GM12878 (cell line): ENCODE measurements around the gene HHAT. TPM values are rescaled to one million over a fixed set of nuclear protein-coding genes. Genes with fewer than 3 reads are reported as not detected.

ENCODE experiments used
- ATAC-seq: fragments of 200-7000 bp; cut with Tn5 transposase; 3 replicates; pipeline ENCODE4 v1.9.1; 2020; ENCODE audit warnings: mild to moderate bottlenecking, moderate library complexity
- BruUV-seq: library from RNA; stranded (reverse); fragments of 400-500 nt; replicated peaks from 2 replicates; lab custom pipeline; 2021; lab: Mats Ljungman, UMichigan
- CTCF ChIA-PET: fragments of 300-600 bp; sonication (Branson Sonifier 250); formaldehyde crosslinking; extraction: SDS; loops from one replicate; lab custom pipeline; 2021; ENCODE audit warnings: inconsistent platforms; lab: Yijun Ruan, JAX
- POLR2A ChIA-PET: fragments of 350-600 bp; formaldehyde crosslinking; extraction: SDS; loops from one replicate; lab custom pipeline; 2021; ENCODE audit warnings: inconsistent platforms; lab: Charles Lee
- RAD21 ChIA-PET: fragments of 300-600 bp; sonication (Branson Sonifier 250); formaldehyde crosslinking; loops from one replicate; lab custom pipeline; 2023; ENCODE audit warnings: antibody characterized with exemption; ENCODE audit not compliant: unreplicated experiment; lab: Charles Lee
- SMC1A ChIA-PET: fragments of 300-600 bp; sonication (Branson Sonifier 250); formaldehyde crosslinking; loops from one replicate; lab custom pipeline; 2023; ENCODE audit not compliant: unreplicated experiment, uncharacterized antibody; lab: Charles Lee
- DNase-seq: peaks from one replicate; pipeline ENCODE4 v3.0.0-alpha.2; 2011; ENCODE audit warnings: low read depth, low spot score
- FAIRE-seq: peaks from 3 replicates; lab custom pipeline; 2011; peaks lifted over from hg19 to GRCh38; lab: Jason Lieb, UNC
- H2AFZ ChIP-seq: 2 replicates; pipeline ENCODE4 v1.6.0; 2011; ENCODE audit warnings: low read depth, low read length, control low read depth; ENCODE audit not compliant: control insufficient read depth
- H3K27ac ChIP-seq: 2 replicates; pipeline ENCODE4 v1.5.1; 2011; ENCODE audit warnings: control low read depth; ENCODE audit not compliant: control insufficient read depth, insufficient read depth
- H3K27me3 ChIP-seq, 2 experiments: replicated peaks in 1 of 2; 2 replicates each; pipeline versions ENCODE4 v1.6.0 to v1.6.1; 2011; ENCODE audit warnings: low read length in 1 of 2; ENCODE audit not compliant: control insufficient read depth in 2 of 2, insufficient read depth in 2 of 2
- H3K36me3 ChIP-seq, 2 experiments: 2 replicates each; pipeline ENCODE4 v1.5.1; 2011; ENCODE audit warnings: low read length in 1 of 2; ENCODE audit not compliant: control insufficient read depth in 2 of 2, insufficient read depth in 2 of 2
- H3K4me1 ChIP-seq: 2 replicates; pipeline ENCODE4 v1.6.1; 2011; ENCODE audit warnings: mild to moderate bottlenecking, low read length, moderate library complexity, mixed read lengths; ENCODE audit not compliant: control insufficient read depth, insufficient read depth
- H3K4me2 ChIP-seq: 2 replicates; pipeline ENCODE4 v1.6.0; 2011; ENCODE audit warnings: control low read depth; ENCODE audit not compliant: control insufficient read depth, insufficient read depth
- H3K4me3 ChIP-seq: fragments of 200-600 bp; sonication (generic); 2 replicates; pipeline ENCODE4 v1.5.1; 2016
- H3K79me2 ChIP-seq: 2 replicates; pipeline ENCODE4 v1.6.0; 2011; ENCODE audit warnings: low read length; ENCODE audit not compliant: control insufficient read depth, insufficient read depth
- H3K9ac ChIP-seq: 2 replicates; pipeline ENCODE4 v1.8.0; 2011; ENCODE audit warnings: low read length, control low read depth, mixed read lengths; ENCODE audit not compliant: control insufficient read depth, insufficient read depth
- H3K9me3 ChIP-seq: replicated peaks from 3 replicates; pipeline ENCODE4 v1.5.1; 2011; ENCODE audit warnings: mild to moderate bottlenecking, low read length; ENCODE audit not compliant: control insufficient read depth, insufficient read depth
- H4K20me1 ChIP-seq: 2 replicates; pipeline ENCODE4 v1.6.0; 2011; ENCODE audit not compliant: control insufficient read depth, insufficient read depth
- RELA ChIP-seq: fragments of 450-650 bp; IDR thresholded peaks from 2 replicates; pipeline ENCODE4 v1.8.0; 2014; ENCODE audit warnings: borderline replicate concordance; ENCODE audit not compliant: partially characterized antibody
- SP1 ChIP-seq: IDR thresholded peaks from one replicate; pipeline ENCODE4 v1.6.1; 2011; ENCODE audit warnings: low read depth, low read length
- SREBF1 ChIP-seq: IDR thresholded peaks from 2 replicates; pipeline ENCODE4 v1.6.1; 2012; ENCODE audit warnings: mild to moderate bottlenecking, low read length
- SUPT20H ChIP-seq: IDR thresholded peaks from 2 replicates; pipeline ENCODE4 v1.6.1; 2011; ENCODE audit warnings: low read depth, mild to moderate bottlenecking, low read length, moderate library complexity, borderline replicate concordance; ENCODE audit not compliant: control insufficient read depth
- ZNF384 ChIP-seq: IDR thresholded peaks from 2 replicates; pipeline ENCODE4 v1.6.1; 2012; ENCODE audit warnings: low read depth, mild to moderate bottlenecking, low read length, improper control_type of control experiment, borderline replicate concordance
- WGBS: methylation state at CpG from one replicate; pipeline ENCODE4 v1.1.6; 2016; ENCODE audit warnings: low lambda C conversion rate; ENCODE audit not compliant: insufficient replicate concordance, insufficient coverage; ENCODE audit errors: missing lambda C conversion rate; 5-methylcytosine and 5-hydroxymethylcytosine counted together
- in situ Hi-C: fragments of 300-500 bp; cut with MboI; formaldehyde crosslinking; loops from 9 replicates; pipeline ENCODE4 v1.14.3; 2018; ENCODE audit warnings: mixed read lengths
- intact Hi-C: fragments of 100-400 bp; cut with micrococcal nuclease; formaldehyde crosslinking; loops from one replicate; pipeline ENCODE4 v1.14.2; 2022; ENCODE audit not compliant: unreplicated experiment
- polyA plus RNA-seq, 11 experiments: library from polyadenylated mRNA; depleted of rRNA in 4 of 11; unstranded in 6 of 11; stranded (reverse) in 5 of 11; fragments of >200 nt; fragmentation: Nextera tagmentation in 4 of 11; fragmentation: Illumina TruSeq in 1 of 11; extraction: Ambion mirVana in 4 of 11; extraction: Trizol in 1 of 11; gene quantifications; 1 replicate in 1 of 11; 2 replicates in 10 of 11; pipeline versions ENCODE4 v1.2.1 to v1.2.3, GENCODE V29; 2011 to 2016; ENCODE audit warnings: inconsistent platforms in 2 of 11, missing spikeins in 2 of 11, low read depth in 1 of 11
- total RNA-seq, 4 experiments: library from RNA; depleted of rRNA in 3 of 4; stranded (reverse); fragments of >200 nt in 3 of 4; fragmentation: Illumina TruSeq in 1 of 4; extraction: Trizol in 1 of 4; gene quantifications; 2 replicates each; pipeline versions ENCODE4 v1.2.1 to v1.2.3, GENCODE V29; 2013 to 2021
- TF ChIP-seq, protein P1 (sequence below): fragments of 150-350 bp; IDR thresholded peaks from 2 replicates; pipeline ENCODE4 v1.6.1; 2014; ENCODE audit warnings: mild to moderate bottlenecking, low read depth, low read length
- TF ChIP-seq, protein P2 (sequence below): fragments of 450-650 bp; formaldehyde crosslinking; IDR thresholded peaks from 2 replicates; pipeline ENCODE4 v1.4.0; 2020; ENCODE audit warnings: mild to moderate bottlenecking, moderate library complexity
- TF ChIP-seq, protein P3 (sequence below): fragments of 450-650 bp; conservative IDR thresholded peaks from 2 replicates; pipeline ENCODE4 v1.6.1; 2017; ENCODE audit warnings: mild to moderate bottlenecking, moderate library complexity
- TF ChIP-seq, protein P4 (sequence below): IDR thresholded peaks from 2 replicates; pipeline ENCODE4 v1.6.1; 2012; ENCODE audit warnings: mild to moderate bottlenecking, low read depth, low read length
- TF ChIP-seq, protein P5 (sequence below): IDR thresholded peaks from 2 replicates; pipeline ENCODE4 v1.6.1; 2011; ENCODE audit warnings: low read depth, low read length, improper control_type of control experiment, borderline replicate concordance

Gene HHAT
- total and polyA plus RNA-seq, 10 of the 15 experiments (the other 5 are each of a cell fraction or from before 2014, with no cell fraction given) = 1.2 to 37.6 (median 2.6) TPM

DNA sequence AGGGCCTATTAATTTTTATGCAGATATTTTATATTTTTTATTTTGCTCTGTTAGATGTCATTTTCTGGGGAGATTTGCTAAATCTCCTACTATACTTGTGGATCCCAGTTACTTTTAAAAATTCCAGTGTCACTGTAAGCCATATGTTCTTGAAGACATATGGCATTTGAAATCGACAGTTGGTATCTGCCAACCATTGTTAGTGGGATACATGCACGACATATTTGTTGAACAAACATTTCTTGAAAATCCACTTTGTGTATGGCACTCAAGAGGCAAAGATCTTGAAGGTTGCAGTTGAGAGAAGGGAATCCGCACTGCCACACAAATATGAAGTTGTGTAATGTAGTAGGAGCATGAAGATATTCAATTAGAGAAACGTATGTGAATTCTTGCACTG, 287.7 kb downstream of the HHAT start:
- intact Hi-C loops (no loop called here), in situ Hi-C loops (no loop called here)
- no peak overlapping the region for H3K4me2 ChIP-seq
- no peaks in the 10 kb centered on the region for H3K4me1 ChIP-seq
- H4K20me1 ChIP-seq = no peaks in the 10 kb centered on the region
- ChIA-PET RAD21 (no interaction called here), SMC1A (interaction anchor here (1.0 kb wide), 1 partner anchor 68 kb away, joined by 3 read pairs; no protein-coding TSS in a partner anchor), CTCF (no interaction called here), POLR2A (no interaction called here)
- no TSS peak for BruUV-seq
- H2AFZ ChIP-seq = no peak overlapping the region
- 19% methylated on average over 4 of the region's 4 CpGs for WGBS
- no peak overlapping the region for H3K4me3 ChIP-seq
- no peak for DNase-seq
- no peaks in the 10 kb centered on the region for H3K9me3 ChIP-seq
- ATAC-seq = no peak
- no peak for FAIRE-seq
- no peak overlapping the region for H3K9ac ChIP-seq
- H3K79me2 ChIP-seq = no peaks in the 10 kb centered on the region
- no peak overlapping the region for H3K27ac ChIP-seq
- no peaks in the 10 kb centered on the region for H3K36me3 ChIP-seq
- H3K27me3 ChIP-seq = no peaks in the 10 kb centered on the region
- TF ChIP-seq, protein P1, sequence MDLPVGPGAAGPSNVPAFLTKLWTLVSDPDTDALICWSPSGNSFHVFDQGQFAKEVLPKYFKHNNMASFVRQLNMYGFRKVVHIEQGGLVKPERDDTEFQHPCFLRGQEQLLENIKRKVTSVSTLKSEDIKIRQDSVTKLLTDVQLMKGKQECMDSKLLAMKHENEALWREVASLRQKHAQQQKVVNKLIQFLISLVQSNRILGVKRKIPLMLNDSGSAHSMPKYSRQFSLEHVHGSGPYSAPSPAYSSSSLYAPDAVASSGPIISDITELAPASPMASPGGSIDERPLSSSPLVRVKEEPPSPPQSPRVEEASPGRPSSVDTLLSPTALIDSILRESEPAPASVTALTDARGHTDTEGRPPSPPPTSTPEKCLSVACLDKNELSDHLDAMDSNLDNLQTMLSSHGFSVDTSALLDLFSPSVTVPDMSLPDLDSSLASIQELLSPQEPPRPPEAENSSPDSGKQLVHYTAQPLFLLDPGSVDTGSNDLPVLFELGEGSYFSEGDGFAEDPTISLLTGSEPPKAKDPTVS = no peak
- TF ChIP-seq, protein P2, sequence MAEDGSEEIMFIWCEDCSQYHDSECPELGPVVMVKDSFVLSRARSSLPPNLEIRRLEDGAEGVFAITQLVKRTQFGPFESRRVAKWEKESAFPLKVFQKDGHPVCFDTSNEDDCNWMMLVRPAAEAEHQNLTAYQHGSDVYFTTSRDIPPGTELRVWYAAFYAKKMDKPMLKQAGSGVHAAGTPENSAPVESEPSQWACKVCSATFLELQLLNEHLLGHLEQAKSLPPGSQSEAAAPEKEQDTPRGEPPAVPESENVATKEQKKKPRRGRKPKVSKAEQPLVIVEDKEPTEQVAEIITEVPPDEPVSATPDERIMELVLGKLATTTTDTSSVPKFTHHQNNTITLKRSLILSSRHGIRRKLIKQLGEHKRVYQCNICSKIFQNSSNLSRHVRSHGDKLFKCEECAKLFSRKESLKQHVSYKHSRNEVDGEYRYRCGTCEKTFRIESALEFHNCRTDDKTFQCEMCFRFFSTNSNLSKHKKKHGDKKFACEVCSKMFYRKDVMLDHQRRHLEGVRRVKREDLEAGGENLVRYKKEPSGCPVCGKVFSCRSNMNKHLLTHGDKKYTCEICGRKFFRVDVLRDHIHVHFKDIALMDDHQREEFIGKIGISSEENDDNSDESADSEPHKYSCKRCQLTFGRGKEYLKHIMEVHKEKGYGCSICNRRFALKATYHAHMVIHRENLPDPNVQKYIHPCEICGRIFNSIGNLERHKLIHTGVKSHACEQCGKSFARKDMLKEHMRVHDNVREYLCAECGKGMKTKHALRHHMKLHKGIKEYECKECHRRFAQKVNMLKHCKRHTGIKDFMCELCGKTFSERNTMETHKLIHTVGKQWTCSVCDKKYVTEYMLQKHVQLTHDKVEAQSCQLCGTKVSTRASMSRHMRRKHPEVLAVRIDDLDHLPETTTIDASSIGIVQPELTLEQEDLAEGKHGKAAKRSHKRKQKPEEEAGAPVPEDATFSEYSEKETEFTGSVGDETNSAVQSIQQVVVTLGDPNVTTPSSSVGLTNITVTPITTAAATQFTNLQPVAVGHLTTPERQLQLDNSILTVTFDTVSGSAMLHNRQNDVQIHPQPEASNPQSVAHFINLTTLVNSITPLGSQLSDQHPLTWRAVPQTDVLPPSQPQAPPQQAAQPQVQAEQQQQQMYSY (CRISPR knock-in tag) = no peak
- TF ChIP-seq, protein P3, sequence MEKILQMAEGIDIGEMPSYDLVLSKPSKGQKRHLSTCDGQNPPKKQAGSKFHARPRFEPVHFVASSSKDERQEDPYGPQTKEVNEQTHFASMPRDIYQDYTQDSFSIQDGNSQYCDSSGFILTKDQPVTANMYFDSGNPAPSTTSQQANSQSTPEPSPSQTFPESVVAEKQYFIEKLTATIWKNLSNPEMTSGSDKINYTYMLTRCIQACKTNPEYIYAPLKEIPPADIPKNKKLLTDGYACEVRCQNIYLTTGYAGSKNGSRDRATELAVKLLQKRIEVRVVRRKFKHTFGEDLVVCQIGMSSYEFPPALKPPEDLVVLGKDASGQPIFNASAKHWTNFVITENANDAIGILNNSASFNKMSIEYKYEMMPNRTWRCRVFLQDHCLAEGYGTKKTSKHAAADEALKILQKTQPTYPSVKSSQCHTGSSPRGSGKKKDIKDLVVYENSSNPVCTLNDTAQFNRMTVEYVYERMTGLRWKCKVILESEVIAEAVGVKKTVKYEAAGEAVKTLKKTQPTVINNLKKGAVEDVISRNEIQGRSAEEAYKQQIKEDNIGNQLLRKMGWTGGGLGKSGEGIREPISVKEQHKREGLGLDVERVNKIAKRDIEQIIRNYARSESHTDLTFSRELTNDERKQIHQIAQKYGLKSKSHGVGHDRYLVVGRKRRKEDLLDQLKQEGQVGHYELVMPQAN = no peak
- TF ChIP-seq ZNF384 (no peak), SP1 (no peak), RELA (no peak), SREBF1 (no peak), SUPT20H (no peak)
- TF ChIP-seq, protein P4, sequence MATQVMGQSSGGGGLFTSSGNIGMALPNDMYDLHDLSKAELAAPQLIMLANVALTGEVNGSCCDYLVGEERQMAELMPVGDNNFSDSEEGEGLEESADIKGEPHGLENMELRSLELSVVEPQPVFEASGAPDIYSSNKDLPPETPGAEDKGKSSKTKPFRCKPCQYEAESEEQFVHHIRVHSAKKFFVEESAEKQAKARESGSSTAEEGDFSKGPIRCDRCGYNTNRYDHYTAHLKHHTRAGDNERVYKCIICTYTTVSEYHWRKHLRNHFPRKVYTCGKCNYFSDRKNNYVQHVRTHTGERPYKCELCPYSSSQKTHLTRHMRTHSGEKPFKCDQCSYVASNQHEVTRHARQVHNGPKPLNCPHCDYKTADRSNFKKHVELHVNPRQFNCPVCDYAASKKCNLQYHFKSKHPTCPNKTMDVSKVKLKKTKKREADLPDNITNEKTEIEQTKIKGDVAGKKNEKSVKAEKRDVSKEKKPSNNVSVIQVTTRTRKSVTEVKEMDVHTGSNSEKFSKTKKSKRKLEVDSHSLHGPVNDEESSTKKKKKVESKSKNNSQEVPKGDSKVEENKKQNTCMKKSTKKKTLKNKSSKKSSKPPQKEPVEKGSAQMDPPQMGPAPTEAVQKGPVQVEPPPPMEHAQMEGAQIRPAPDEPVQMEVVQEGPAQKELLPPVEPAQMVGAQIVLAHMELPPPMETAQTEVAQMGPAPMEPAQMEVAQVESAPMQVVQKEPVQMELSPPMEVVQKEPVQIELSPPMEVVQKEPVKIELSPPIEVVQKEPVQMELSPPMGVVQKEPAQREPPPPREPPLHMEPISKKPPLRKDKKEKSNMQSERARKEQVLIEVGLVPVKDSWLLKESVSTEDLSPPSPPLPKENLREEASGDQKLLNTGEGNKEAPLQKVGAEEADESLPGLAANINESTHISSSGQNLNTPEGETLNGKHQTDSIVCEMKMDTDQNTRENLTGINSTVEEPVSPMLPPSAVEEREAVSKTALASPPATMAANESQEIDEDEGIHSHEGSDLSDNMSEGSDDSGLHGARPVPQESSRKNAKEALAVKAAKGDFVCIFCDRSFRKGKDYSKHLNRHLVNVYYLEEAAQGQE = no peak
- TF ChIP-seq, protein P5, sequence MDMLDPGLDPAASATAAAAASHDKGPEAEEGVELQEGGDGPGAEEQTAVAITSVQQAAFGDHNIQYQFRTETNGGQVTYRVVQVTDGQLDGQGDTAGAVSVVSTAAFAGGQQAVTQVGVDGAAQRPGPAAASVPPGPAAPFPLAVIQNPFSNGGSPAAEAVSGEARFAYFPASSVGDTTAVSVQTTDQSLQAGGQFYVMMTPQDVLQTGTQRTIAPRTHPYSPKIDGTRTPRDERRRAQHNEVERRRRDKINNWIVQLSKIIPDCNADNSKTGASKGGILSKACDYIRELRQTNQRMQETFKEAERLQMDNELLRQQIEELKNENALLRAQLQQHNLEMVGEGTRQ = no peak
